MCF 10A (cell line): Measurements from ENCODE around the gene ACTL8. TPM values are rescaled to one million over a fixed set of nuclear protein-coding genes. Genes with fewer than 3 reads are reported as not detected.
A peak's percentile ranks its signal among the peaks of the same experiment; 100 is the strongest.

Source experiments
- Bru-seq: library from RNA; stranded (reverse); fragments of 400-500 nt; gene quantifications from one replicate; lab custom pipeline; 2021; lab: Mats Ljungman, UMichigan
- BruChase-seq, 2 experiments: library from RNA; stranded (reverse); fragments of 400-500 nt; gene quantifications; one replicate each; lab custom pipeline; 2021; lab: Mats Ljungman, UMichigan
- BruUV-seq: library from RNA; stranded (reverse); fragments of 400-500 nt; replicated peaks from 2 replicates; lab custom pipeline; 2021; lab: Mats Ljungman, UMichigan
- CTCF ChIA-PET: fragments of 300-600 bp; sonication (Branson Sonifier 250); formaldehyde crosslinking; extraction: SDS; loops from one replicate; lab custom pipeline; 2021; ENCODE audit warnings: antibody characterized with exemption, inconsistent platforms; lab: Yijun Ruan, JAX
- POLR2A ChIA-PET: fragments of 300-600, 350-650 bp; sonication (Branson Sonifier 250); formaldehyde crosslinking; extraction: SDS; loops from one replicate; lab custom pipeline; 2020; ENCODE audit warnings: antibody characterized with exemption, inconsistent platforms; lab: Yijun Ruan, JAX
- DNase-seq: peaks from one replicate; pipeline ENCODE4 v3.0.0-alpha.2; 2018; ENCODE audit not compliant: unreplicated experiment
- H3K27ac Mint-ChIP-seq: one replicate; pipeline ENCODE4 v1.8.0; 2022; ENCODE audit warnings: mild to moderate bottlenecking, low read depth, mixed read lengths; ENCODE audit not compliant: unreplicated experiment
- H3K27me3 Mint-ChIP-seq: one replicate; pipeline ENCODE4 v1.8.0; 2022; ENCODE audit warnings: mixed read lengths; ENCODE audit not compliant: insufficient read depth, unreplicated experiment
- H3K36me3 Mint-ChIP-seq: one replicate; pipeline ENCODE4 v1.8.0; 2022; ENCODE audit warnings: mild to moderate bottlenecking, moderate library complexity, mixed read lengths; ENCODE audit not compliant: insufficient read depth, unreplicated experiment
- H3K4me1 Mint-ChIP-seq: one replicate; pipeline ENCODE4 v1.8.0; 2022; ENCODE audit warnings: mixed read lengths; ENCODE audit not compliant: insufficient read depth, unreplicated experiment
- H3K4me3 Mint-ChIP-seq: one replicate; pipeline ENCODE4 v1.8.0; 2022; ENCODE audit warnings: mild to moderate bottlenecking, moderate library complexity, mixed read lengths; ENCODE audit not compliant: unreplicated experiment
- H3K9me3 Mint-ChIP-seq: one replicate; pipeline ENCODE4 v1.8.0; 2022; ENCODE audit warnings: mixed read lengths; ENCODE audit not compliant: unreplicated experiment
- CTCF ChIP-seq: fragments of 200-600 bp; IDR thresholded peaks from one replicate; pipeline ENCODE4 v1.8.0; 2022; ENCODE audit warnings: antibody characterized with exemption, mild to moderate bottlenecking; ENCODE audit not compliant: unreplicated experiment
- intact Hi-C: fragments of 100-400 bp; cut with micrococcal nuclease; formaldehyde crosslinking; loops from 2 replicates; pipeline ENCODE4 v1.14.1; 2022
- long read RNA-seq: library from polyadenylated mRNA; stranded (forward); transcript quantifications from one replicate; pipeline ENCODE4 v2.0.0, GENCODE V29; 2022
- total RNA-seq: library from RNA; stranded (reverse); gene quantifications from 2 replicates; pipeline ENCODE4 v1.2.3, GENCODE V29; 2022

ACTL8 gene
- total RNA-seq (0.23 TPM in 1 of 2 replicates, not detected in the other), Bru-seq, nascent RNA (percentile 5 among the genes with signal in this experiment), BruChase-seq, experiment 1, labeled RNA remaining after a 6-hour chase (not detected), BruChase-seq, experiment 2, labeled RNA remaining after a 2-hour chase (not detected)
- long read RNA-seq, result 0 reads

- Mint-ChIP-seq H3K36me3 (no peaks in the 10 kb centered on the region), H3K27ac (no peak within 1 kb of the TSS), H3K9me3 (peaks cover 16% of the 10 kb centered on the region), H3K4me1 (no peaks in the 10 kb centered on the region), H3K4me3 (no peak within 1 kb of the TSS), H3K27me3 (no peaks in the 10 kb centered on the region)
- DNase-seq, result no peak
- peak; percentile 15 for TF ChIP-seq CTCF
- ChIA-PET CTCF (interaction anchor here (0.6 kb wide), 1 partner anchor 417 kb away, joined by 3 read pairs; no protein-coding TSS in a partner anchor), POLR2A (no interaction called here)
- intact Hi-C loops, result no loop called here
- BruUV-seq, result no TSS peak
Measured at GRCh38 chr1:17755120-17755519, at the start of gene ACTL8. ACTL8 (plus strand) TSS chr1:17755333; CDS start chr1:17823009, 67,676 bp downstream.

GRCh38 chr1:17706445-17706844, 48.7 kb upstream of the ACTL8 start:
- Mint-ChIP-seq H3K4me1 (no peaks in the 10 kb centered on the region), H3K9me3 (no peaks in the 10 kb centered on the region), H3K27ac (no peak overlapping the region), H3K4me3 (no peak overlapping the region), H3K36me3 (no peaks in the 10 kb centered on the region), H3K27me3 (peaks cover 22% of the 10 kb centered on the region)
- POLR2A ChIA-PET, result no interaction called here
- CTCF ChIA-PET, result no interaction called here
- intact Hi-C loops, result no loop called here
- TF ChIP-seq CTCF, result no peak
- no TSS peak for BruUV-seq
- DNase-seq, result no peak

- CTCF ChIA-PET, result interaction anchor here (0.9 to 1.4 kb wide), 3 partner anchors 18 to 49 kb away, joined by 3 read pairs; no protein-coding TSS in a partner anchor
- no peaks in the 10 kb centered on the region for H3K4me1 Mint-ChIP-seq
- POLR2A ChIA-PET, result no interaction called here
- DNase-seq, result no peak
- no peaks in the 10 kb centered on the region for H3K36me3 Mint-ChIP-seq
- no peaks in the 10 kb centered on the region for H3K9me3 Mint-ChIP-seq
- H3K27me3 Mint-ChIP-seq, result peaks cover 18% of the 10 kb centered on the region
- TF ChIP-seq CTCF, result no peak
- intact Hi-C loops, result no loop called here
- no TSS peak for BruUV-seq
- H3K4me3 Mint-ChIP-seq, result no peak overlapping the region
- no peak overlapping the region for H3K27ac Mint-ChIP-seq
Measured at GRCh38 chr1:17709981-17710380, 45.2 kb upstream of the ACTL8 start.

GRCh38 chr1:17710889-17711576, 44.1 kb upstream of the ACTL8 start:
- POLR2A ChIA-PET, result no interaction called here
- intact Hi-C loops, result no loop called here
- Mint-ChIP-seq H3K36me3 (no peaks in the 10 kb centered on the region), H3K27me3 (peaks cover 12% of the 10 kb centered on the region), H3K4me3 (no peak overlapping the region), H3K9me3 (no peaks in the 10 kb centered on the region), H3K27ac (no peak overlapping the region), H3K4me1 (no peaks in the 10 kb centered on the region)
- no peak for DNase-seq
- no TSS peak for BruUV-seq
- CTCF ChIA-PET, result interaction anchor here (1.0 to 1.4 kb wide), 2 partner anchors 18 to 50 kb away, joined by 3 read pairs; no protein-coding TSS in a partner anchor
- TF ChIP-seq CTCF, result no peak
